GM12891 (cell line): ENCODE results near the gene BBS1.
"Not testable (repeated sequence)": the region's sequence is repeated elsewhere in the genome, so short reads cannot be mapped to it uniquely, and the experiment has no call there.

Source experiments
- DNase-seq: peaks from one replicate; pipeline ENCODE4 v3.0.0; 2011; ENCODE audit warnings: low spot score; ENCODE audit not compliant: insufficient read length
- FAIRE-seq: peaks from 2 replicates; lab custom pipeline; 2011; peaks lifted over from hg19 to GRCh38; lab: Jason Lieb, UNC
- PAX5 ChIP-seq: IDR thresholded peaks from 2 replicates; pipeline ENCODE4 v1.6.1; 2011; ENCODE audit warnings: low read length, moderate library complexity, mild to moderate bottlenecking; ENCODE audit not compliant: insufficient read depth, severe bottlenecking
- POLR2A ChIP-seq: IDR thresholded peaks from 2 replicates; pipeline ENCODE4 v1.6.1; 2011; ENCODE audit warnings: low read depth, low read length, control low read depth
- POLR2AphosphoS5 ChIP-seq: IDR thresholded peaks from 2 replicates; pipeline ENCODE4 v1.6.1; 2011; ENCODE audit warnings: low read depth, low read length, control low read depth
- POU2F2 ChIP-seq: IDR thresholded peaks from 2 replicates; pipeline ENCODE4 v1.6.1; 2011; ENCODE audit warnings: low read depth, mild to moderate bottlenecking, control low read depth, low read length, moderate library complexity
- SPI1 ChIP-seq: IDR thresholded peaks from 2 replicates; pipeline ENCODE4 v1.6.1; 2011; ENCODE audit warnings: low read depth, low read length, control low read depth
- TAF1 ChIP-seq: IDR thresholded peaks from 2 replicates; pipeline ENCODE4 v1.6.1; 2011; ENCODE audit warnings: low read depth, low read length, control low read depth

The BBS1 gene

GRCh38 chr11:66524304-66525040, 14.0 kb downstream of the BBS1 start:
- no peak for DNase-seq
- FAIRE-seq, result no peak
- TF ChIP-seq TAF1, result no peak
- no peak for TF ChIP-seq POLR2AphosphoS5
- no peak for TF ChIP-seq POLR2A
- TF ChIP-seq POU2F2, result no peak

GRCh38 chr11:66529069-66529468, 18.6 kb downstream of the BBS1 start:
- no peak for TF ChIP-seq POU2F2
- no peak for TF ChIP-seq SPI1
- no peak for TF ChIP-seq PAX5
- TF ChIP-seq POLR2A, result no peak
- TF ChIP-seq POLR2AphosphoS5, result no peak
- TF ChIP-seq TAF1, result no peak
- FAIRE-seq, result no peak
- no peak for DNase-seq

DNA sequence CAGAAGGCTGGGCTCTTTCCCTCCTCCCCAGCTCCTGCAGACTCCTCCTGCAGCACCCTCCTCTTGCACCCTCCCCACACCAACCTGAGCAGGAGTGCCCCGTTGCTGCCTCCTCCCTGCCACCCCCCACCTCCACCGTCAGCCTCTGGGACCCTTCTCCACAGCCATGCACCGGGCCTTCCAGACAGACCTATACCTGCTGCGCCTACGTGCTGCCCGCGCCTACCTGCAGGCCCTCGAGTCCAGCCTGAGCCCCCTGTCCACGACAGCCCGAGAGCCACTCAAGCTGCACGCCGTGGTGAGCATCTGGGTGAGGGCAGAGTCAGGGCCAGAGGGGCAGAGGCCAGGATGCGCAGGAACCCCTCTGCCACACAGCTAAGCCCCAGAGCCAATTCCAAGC, 19.2 kb downstream of the BBS1 start:
- DNase-seq (no peak), FAIRE-seq (no peak)
- TF ChIP-seq TAF1 (no peak), POLR2A (no peak), PAX5 (no peak), POLR2AphosphoS5 (no peak), POU2F2 (no peak), SPI1 (no peak)

- FAIRE-seq, result no peak
- TF ChIP-seq POU2F2 (no peak), POLR2A (no peak), SPI1 (no peak), TAF1 (no peak), PAX5 (no peak), POLR2AphosphoS5 (no peak)
- DNase-seq, result no peak
Measured at GRCh38 chr11:66530927-66531709, 20.7 kb downstream of the BBS1 start.

DNA sequence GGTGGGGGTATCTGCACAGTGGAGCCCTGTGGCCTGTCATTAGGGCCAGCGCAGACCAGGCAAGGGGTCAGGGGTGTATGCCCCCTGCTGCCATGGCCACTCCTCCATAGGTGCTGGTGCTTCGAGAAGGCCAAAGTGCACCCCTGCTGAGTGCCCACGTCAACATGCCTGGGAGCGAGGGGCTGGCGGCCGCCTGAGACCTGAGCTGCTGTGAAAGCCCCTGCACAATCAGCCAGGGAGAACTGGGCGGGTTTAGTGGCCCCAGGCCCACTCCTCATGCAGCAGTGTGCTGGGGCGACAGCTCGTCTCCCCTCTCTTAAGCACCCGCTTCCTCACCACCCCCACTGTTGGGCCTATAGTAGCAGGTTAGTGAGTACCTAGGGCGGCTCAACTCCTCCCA, 21.4 kb downstream of the BBS1 start:
- DNase-seq, result no peak
- TF ChIP-seq TAF1 (no peak), SPI1 (no peak), POU2F2 (no peak), POLR2A (no peak), POLR2AphosphoS5 (no peak), PAX5 (no peak)
- FAIRE-seq, result no peak

- FAIRE-seq (no peak), DNase-seq (no peak)
- TF ChIP-seq POLR2A, result no peak
- TF ChIP-seq SPI1, result no peak
- no peak for TF ChIP-seq POU2F2
- no peak for TF ChIP-seq POLR2AphosphoS5
- no peak for TF ChIP-seq PAX5
- TF ChIP-seq TAF1, result no peak
Measured at GRCh38 chr11:66532784-66533183, 22.3 kb downstream of the BBS1 start.

- FAIRE-seq (no peak), DNase-seq (no peak)
- no peak for TF ChIP-seq TAF1
- TF ChIP-seq PAX5, result no peak
- TF ChIP-seq POLR2AphosphoS5, result no peak
- no peak for TF ChIP-seq POLR2A
- TF ChIP-seq POU2F2, result no peak
Measured at GRCh38 chr11:66539170-66539869, 28.9 kb downstream of the BBS1 start.

DNA sequence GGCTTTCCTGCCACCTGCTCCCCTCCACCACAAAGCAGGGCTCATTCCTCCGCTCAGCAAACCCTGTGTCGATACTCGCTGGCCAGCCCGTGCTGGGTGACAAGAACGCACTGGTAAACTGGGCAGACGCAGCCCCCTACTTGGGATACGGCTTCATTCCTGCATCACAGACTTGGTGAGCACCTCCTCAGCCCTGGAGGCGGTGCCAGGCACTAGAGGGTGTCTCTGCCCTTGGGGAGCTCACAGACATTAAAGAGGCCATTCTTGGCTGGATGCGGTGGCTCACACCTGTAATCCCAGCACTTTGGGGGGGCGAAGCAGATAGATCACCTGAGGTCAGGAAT, 29.4 kb downstream of the BBS1 start:
- DNase-seq, result no peak
- no peak for FAIRE-seq
- no peak for TF ChIP-seq POLR2AphosphoS5
- no peak for TF ChIP-seq TAF1
- no peak for TF ChIP-seq PAX5
- no peak for TF ChIP-seq SPI1
- no peak for TF ChIP-seq POLR2A
- no peak for TF ChIP-seq POU2F2

DNA sequence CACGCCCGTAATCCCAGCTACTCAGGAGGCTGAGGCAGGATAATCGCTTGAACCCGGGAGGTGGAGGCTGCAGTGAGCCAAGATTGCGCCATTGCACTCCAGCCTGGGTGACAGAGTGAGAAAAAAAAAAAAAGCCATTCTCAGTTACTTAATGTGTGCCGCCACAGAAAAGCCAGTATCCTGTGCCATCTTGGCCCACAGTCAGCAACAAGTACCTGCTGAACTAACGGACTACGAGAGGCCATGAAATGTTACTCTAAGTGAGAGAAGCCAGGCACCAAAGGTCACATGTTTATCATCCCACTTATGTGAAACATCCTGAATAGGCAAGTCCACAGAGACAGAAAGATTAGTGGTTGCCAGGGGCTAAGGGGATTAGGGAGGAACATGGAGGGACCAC, 30.2 kb downstream of the BBS1 start:
- FAIRE-seq, DNase-seq: not testable (repeated sequence)
